Measurements from ENCODE around the gene OR13D1. TPM values are rescaled to one million over a fixed set of nuclear protein-coding genes. Genes with fewer than 3 reads are reported as not detected.

Gene OR13D1
- total and polyA plus RNA-seq, 9 of the 15 experiments (the other 6 are each of a cell fraction or from before 2014, with no cell fraction given): not detected

DNA sequence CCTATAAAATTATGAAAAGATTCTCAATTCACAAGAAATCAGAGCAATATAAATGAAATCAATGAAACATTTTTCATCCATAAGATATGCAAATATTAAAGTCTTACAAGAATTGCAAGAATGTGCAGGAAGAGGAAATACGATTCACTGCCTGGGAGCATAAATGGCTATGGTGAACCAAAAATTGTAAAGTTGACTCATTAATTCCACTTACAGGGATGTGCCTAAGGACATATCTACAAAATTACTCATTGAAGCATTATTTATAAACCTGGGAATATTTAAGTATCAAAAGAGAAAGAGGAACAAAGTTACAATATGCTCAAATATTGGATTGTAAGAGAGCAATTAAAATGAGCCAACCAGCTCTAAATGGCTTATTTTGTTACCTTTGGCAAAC, 46.3 kb downstream of the OR13D1 start (continued):
- TF ChIP-seq ATF2 (CRISPR knock-in tag; IDR thresholded peaks at IDR 0.05) (no peak), GTF2A2 (tag; IDR thresholded peaks at IDR 0.05) (no peak), PTRF (tag; IDR thresholded peaks at IDR 0.05) (no peak)

DNA sequence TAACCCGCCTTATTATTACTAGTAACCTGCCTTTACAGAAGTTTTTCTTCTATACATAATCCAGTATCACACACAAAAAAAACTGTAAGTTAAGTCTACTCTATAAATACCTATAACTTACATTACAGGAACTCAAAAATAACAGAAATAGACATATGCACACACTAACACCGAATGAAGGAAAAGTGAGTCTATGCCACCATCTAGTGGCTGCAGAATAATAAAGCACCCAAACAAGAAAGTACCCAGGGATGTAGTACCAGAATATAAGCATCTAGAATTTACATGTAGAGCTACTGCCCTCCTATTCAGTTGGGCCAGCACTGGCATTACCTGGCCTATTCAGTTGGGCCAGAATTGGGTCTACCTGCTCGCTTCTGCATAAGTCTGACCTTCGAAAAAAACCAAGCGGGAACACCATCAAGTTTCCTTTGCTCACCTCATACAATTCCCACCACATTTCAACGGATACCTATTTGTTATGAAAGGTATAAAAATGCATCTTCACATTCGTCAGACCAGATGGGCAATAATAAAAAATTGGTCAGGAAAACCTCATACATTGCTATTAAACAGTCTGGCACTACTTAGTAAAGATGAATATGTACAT, 49.2 kb downstream of the OR13D1 start:
- H3K27ac ChIP-seq (ENCODE audit: extremely low read depth, low read depth, low read length): no peak overlapping the region
- H3K4me1 ChIP-seq (replicated peaks in 1 of 2; ENCODE audit: control insufficient read depth in 2 of 2, insufficient read depth in 2 of 2, low read length in 2 of 2): peaks cover 13 to 16% of the 10 kb centered on the region in 2 experiments; a peak in 4 of 5 replicates
- no peak overlapping the region for H3K4me3 ChIP-seq
- H2AFZ ChIP-seq (ENCODE audit: low read depth, low read length): no peak overlapping the region
- DNase-seq (ENCODE audit: extremely low read depth in 1 of 4, low spot score in 3 of 4): peak; percentile 49 to 82 (median 52)
- H3K4me2 ChIP-seq (ENCODE audit: insufficient read depth, low read length): no peak overlapping the region
- H4K20me1 ChIP-seq (replicated peaks; ENCODE audit: control insufficient read depth, insufficient read depth, low read length): no peaks in the 10 kb centered on the region
- H3K27me3 ChIP-seq (ENCODE audit: control insufficient read depth in 2 of 2, insufficient read depth in 2 of 2, low read length in 2 of 2): no peaks in the 10 kb centered on the region
- intact Hi-C loops (cut with micrococcal nuclease): loop anchor here (2.0 to 10.0 kb wide), 3 partner anchors 61 to 371 kb away; no protein-coding TSS in a partner anchor
- BruUV-seq (replicated peaks): no TSS peak
- CTCF ChIA-PET (ENCODE audit: low intra/inter-chr PET ratio): interaction anchor here (0.6 kb wide), 1 partner anchor 98 kb away, joined by 3 read pairs; no protein-coding TSS in a partner anchor
- no peaks in the 10 kb centered on the region for H3K36me3 ChIP-seq (ENCODE audit: control insufficient read depth, insufficient read depth, low read length)
- no peak overlapping the region for H3K9ac ChIP-seq (ENCODE audit: insufficient read depth in 1 of 2, low read depth in 2 of 2, low read length in 2 of 2)
- H3K9me1 ChIP-seq (ENCODE audit: control insufficient read depth, insufficient read depth, low read length): no peaks in the 10 kb centered on the region
- H3K9me3 ChIP-seq (replicated peaks; ENCODE audit: control insufficient read depth, insufficient read depth, low read depth, low read length): no peaks in the 10 kb centered on the region
- H3K79me2 ChIP-seq (ENCODE audit: control insufficient read depth, insufficient read depth, low read length): peaks cover 21% of the 10 kb centered on the region
- POLR2A ChIA-PET: no interaction called here
- peak; percentile 74 for FAIRE-seq
- 15% methylated on average over 7 of the region's 7 CpGs for WGBS (ENCODE audit: insufficient coverage, low coverage, missing lambda C conversion rate)
- in situ Hi-C loops (cut with MboI): no loop called here
- peak; percentile 25 for ATAC-seq
- TF ChIP-seq, protein P1, sequence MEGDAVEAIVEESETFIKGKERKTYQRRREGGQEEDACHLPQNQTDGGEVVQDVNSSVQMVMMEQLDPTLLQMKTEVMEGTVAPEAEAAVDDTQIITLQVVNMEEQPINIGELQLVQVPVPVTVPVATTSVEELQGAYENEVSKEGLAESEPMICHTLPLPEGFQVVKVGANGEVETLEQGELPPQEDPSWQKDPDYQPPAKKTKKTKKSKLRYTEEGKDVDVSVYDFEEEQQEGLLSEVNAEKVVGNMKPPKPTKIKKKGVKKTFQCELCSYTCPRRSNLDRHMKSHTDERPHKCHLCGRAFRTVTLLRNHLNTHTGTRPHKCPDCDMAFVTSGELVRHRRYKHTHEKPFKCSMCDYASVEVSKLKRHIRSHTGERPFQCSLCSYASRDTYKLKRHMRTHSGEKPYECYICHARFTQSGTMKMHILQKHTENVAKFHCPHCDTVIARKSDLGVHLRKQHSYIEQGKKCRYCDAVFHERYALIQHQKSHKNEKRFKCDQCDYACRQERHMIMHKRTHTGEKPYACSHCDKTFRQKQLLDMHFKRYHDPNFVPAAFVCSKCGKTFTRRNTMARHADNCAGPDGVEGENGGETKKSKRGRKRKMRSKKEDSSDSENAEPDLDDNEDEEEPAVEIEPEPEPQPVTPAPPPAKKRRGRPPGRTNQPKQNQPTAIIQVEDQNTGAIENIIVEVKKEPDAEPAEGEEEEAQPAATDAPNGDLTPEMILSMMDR (IDR thresholded peaks at IDR 0.05 in 2 of 3, conservative IDR thresholded peaks at IDR 0.05 in 1 of 3; ENCODE audit: insufficient read depth in 2 of 3, low read depth in 1 of 3, low read length in 3 of 3): peak; percentile 48 to 81 (median 73); a peak in 5 of 6 replicates
- TF ChIP-seq, protein P2, sequence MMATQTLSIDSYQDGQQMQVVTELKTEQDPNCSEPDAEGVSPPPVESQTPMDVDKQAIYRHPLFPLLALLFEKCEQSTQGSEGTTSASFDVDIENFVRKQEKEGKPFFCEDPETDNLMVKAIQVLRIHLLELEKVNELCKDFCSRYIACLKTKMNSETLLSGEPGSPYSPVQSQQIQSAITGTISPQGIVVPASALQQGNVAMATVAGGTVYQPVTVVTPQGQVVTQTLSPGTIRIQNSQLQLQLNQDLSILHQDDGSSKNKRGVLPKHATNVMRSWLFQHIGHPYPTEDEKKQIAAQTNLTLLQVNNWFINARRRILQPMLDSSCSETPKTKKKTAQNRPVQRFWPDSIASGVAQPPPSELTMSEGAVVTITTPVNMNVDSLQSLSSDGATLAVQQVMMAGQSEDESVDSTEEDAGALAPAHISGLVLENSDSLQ (IDR thresholded peaks at IDR 0.05): no peak
- TF ChIP-seq ZNF77 (CRISPR knock-in tag; IDR thresholded peaks at IDR 0.05) (no peak), RAD21 (CRISPR knock-in tag; conservative IDR thresholded peaks at IDR 0.05 in 1 of 2, IDR thresholded peaks at IDR 0.05 in 1 of 2) (peak; percentile 88 to 89), JUND (IDR thresholded peaks at IDR 0.05; ENCODE audit: borderline replicate concordance, low read depth, low read length) (0 out of 2 replicates have a peak, but pooled peaks have one; percentile 13), JUND (tag; IDR thresholded peaks at IDR 0.05; ENCODE audit: borderline replicate concordance, low read depth, low read length) (no peak), RBBP5 (IDR thresholded peaks at IDR 0.05; ENCODE audit: borderline replicate concordance, insufficient read depth, low read length, poor library complexity, severe bottlenecking) (no peak)
- TF ChIP-seq, protein P3, sequence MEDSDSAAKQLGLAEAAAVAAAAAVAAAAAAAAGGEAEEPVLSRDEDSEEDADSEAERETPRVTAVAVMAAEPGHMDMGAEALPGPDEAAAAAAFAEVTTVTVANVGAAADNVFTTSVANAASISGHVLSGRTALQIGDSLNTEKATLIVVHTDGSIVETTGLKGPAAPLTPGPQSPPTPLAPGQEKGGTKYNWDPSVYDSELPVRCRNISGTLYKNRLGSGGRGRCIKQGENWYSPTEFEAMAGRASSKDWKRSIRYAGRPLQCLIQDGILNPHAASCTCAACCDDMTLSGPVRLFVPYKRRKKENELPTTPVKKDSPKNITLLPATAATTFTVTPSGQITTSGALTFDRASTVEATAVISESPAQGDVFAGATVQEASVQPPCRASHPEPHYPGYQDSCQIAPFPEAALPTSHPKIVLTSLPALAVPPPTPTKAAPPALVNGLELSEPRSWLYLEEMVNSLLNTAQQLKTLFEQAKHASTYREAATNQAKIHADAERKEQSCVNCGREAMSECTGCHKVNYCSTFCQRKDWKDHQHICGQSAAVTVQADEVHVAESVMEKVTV (CRISPR knock-in tag; IDR thresholded peaks at IDR 0.05): peak; percentile 81
